Inflammatory macrophage (primary cell): ENCODE data around the gene HGS.

Experiments used
- DNase-seq, 2 donors: peaks; one replicate each; pipeline ENCODE4 v3.0.0-alpha.2; 2020 to 2022

The HGS gene

DNA sequence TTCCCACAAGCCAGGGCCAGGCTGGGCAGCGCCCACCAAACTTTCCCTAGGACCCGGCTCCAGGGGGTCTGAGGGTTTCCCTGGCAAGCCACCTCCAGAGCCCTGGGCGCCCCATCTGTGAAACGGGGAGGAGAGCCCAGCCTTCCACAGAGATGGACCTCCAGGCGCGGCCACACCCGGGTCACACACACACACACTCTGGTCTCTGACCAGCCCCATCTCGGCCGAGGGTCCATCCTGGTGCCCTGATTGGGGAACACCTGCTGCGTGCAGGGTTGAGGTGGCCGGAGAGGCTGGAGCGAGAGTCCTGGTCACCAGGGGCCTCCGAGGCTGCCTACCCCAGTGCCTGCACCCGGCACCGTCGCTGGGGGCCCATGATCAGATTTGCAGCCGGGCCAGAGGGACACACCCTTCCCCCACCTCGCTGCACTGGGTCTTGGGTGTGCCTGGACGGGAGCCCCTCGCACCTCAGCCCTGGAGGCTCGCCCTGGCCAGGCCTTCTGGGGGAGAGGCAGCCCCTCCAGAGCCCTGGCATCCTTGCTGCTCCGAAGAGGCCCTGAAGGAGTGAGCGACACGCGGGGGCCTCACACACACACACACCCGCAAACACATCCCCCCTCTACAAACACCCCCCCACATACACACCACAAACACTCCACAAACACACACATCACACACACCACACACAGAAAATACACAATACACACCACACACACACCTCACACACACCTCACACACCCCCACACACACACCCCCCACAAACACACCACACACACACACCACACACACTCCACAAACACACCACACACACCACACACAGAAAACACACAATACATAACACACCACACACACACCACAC, 58.0 kb downstream of the HGS start:
- no peak for DNase-seq
